ENCODE data around the gene GLIS1.
"Not testable (repeated sequence)": the region's sequence is repeated elsewhere in the genome, so short reads cannot be mapped to it uniquely, and the experiment has no call there.

GLIS1 gene

DNA sequence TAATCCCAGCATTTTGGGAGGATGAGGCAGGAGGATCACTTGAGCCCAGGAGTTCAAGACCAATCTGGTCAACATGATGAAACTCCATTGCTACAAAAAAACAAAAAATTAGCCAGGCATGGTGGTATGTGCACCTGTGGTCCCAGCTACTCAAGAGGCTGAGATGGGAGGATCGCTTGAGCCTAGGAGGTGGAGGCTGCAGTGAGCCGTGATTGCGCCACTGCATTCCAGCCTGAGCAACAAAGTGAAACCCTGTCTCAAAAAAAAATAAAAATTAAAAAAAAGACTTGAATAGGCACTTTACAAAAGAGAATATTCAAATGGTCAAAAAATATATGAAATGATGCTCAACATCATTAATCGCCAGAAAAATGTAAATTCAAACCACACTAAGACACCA lies 91.0 kb downstream of the GLIS1 start:
- DNase-seq, result not testable (repeated sequence)

DNA sequence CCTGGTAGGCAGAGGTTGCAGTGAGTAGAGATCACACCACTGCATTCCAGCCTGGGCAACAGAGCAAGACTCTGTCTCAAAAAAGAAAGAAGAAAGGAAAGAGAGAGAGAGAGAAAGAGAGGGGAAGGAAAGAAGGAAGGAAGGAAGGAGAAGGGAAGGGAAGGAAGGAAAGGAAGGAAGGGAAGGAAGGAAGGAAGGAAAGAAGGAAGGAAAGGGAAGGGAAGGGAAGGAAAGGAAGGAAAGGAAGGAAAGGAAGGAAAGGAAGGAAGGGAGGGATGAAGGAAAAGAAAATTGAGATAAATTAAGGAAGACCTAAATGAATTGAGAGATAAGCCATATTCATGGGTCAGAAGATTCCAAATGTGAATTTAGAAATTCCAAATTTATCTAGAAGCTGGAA lies 92.2 kb downstream of the GLIS1 start:
- no peak for DNase-seq

DNA sequence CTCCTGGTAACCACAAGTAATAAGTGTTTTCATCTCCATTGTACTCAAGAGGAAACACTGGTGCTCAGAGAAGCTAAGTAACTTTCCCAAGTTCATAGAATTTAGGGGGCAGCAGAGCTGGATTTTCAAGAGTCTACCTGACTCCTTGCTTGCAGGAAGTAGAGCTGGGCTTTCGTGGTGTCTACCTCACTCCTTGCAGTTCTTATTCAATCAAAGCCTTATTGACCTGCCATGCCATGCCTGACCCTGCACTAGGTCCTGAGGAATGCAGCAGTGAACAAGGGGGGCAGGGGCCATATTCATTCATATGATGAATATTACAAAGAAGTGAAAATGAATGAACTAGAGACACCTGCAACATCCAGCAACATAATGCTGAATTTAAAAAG lies 93.3 kb downstream of the GLIS1 start:
- DNase-seq, result no peak

DNA sequence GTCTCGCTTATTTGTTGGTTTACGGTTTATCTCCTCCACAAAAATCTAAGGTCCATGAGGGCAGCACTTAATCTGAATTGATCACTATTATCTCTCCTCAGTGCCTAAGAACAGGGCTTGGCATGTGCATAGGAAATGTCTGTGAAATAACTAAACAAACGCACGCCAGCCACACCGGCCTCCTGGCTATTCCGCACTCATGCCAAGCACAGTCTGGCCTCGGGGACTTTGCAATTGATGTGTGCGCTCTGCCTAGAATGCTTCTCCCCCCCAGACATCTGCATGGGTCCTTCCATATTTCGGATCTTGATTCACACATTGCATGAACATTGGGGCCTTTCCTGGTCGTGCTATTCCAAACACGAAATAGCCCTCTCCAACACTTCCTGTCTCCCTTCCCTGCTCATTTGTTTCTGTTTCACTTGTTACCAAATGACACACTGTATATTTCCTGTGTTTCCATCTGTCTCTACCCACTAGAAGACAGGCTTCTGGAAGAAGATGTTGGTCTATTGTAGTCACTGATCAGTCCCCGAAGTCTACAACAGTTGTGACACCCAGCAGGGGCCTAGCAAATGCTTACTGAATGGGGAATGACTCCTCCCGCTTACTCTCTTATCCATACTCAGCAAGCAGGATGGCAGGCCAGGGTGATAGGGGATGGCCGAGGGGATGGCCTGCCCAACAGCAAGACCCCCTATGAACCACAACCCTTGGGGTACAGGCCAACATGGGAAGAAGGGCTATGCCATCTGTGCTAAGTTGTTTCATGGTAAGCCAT lies 93.9 kb downstream of the GLIS1 start:
- DNase-seq, result no peak

DNA sequence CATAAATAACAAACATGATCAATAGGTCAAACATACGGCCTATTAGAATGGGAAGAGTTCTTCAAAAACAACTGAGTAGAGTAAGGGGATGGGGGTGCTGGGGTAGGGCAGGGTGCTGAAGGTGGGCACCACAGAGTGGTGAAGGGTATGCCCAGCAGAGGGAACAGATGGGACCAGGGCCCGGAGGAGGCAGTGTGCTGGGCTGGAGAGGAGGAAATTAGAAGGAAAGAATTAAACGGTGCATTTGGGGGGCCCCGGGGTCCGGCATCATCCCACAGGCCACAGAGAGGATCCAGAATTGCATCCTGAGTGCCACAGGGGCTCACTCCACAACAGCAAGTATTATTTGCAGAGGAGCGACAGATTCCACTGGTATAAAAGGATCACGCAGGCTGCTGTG lies 94.5 kb downstream of the GLIS1 start:
- DNase-seq, result no peak

DNA sequence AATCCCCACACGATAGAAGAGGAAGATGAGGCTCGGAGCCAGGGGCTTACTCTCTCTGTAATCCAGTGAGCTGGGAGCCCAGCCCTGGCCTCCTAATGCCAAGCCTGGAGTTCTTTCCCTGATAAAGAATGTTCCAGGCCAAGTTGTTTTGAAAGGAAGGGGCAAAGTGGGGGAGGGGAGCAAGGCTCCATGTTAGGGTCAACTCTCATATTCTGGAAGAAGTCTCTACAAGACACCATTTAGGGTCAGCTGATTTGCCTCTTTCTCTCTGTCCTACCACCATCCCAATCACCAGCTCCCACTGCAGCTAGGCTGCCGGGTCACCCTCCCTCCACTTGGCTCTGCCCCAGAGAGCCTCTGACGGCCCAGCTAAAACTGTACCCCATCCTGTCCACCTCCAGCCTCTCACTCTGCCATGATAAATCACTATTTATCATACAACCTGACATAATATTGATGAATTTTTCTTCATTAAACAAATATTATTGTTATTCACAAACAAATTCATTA lies 95.0 kb downstream of the GLIS1 start:
- no peak for DNase-seq

DNA sequence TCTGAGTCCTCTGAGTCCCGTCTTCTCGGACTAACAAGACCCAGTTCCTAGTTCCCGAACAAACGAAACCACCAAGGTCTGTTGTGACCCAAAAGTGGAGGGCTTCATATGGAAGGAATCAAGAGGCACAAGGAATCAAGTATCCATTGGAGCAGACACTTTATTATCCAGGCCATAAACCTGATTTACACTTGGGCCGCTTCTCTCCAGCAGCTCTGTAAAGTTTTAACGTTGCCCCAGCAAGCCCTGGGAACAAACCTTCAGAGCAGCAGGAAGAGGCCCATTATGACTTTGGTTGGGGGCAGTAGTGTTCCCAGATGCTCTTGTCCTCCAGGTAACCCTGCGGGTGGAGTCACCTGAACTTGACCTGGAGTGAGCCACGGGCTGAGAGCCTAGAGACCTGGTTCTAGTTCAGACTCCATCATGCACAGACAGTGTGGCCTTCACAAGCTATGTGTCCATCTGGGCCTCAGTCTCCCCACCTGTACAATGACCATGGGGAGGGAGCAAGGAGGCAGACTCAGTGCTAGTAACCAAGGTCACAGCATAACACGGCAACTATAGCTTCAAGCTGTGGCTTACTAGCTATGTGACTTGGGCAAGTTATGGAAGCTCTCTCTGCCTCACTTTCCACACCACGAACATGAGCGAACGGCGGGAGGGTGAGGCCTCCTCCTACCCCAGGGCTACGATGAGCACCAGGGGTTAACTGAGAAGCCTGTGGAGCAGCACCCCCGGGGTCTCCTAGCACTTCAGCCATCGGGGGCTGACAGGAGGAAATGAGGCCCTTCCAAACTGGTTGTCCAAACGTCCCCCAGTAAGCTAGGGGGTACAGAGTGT lies 95.7 kb downstream of the GLIS1 start:
- DNase-seq, result no peak

DNA sequence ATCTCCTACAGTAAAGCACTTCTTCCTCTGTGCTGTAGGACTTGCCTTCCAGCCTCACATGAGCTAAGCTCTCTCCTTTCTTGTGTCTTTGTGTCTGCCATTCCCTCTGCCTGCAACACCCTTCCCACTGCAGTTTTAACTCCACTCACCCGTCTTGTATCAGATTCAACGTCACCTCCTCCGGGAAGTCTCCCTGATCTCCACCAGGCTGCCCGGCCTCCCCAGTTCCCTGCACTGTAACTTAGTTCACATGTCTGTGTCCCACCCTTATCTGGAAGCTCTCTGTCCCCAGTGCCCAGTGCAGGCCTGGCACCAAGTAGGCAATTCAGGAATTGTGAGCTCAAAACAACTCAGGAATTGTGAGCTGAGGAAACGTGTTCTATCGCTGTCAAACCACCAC lies 96.4 kb downstream of the GLIS1 start:
- no peak for DNase-seq

DNA sequence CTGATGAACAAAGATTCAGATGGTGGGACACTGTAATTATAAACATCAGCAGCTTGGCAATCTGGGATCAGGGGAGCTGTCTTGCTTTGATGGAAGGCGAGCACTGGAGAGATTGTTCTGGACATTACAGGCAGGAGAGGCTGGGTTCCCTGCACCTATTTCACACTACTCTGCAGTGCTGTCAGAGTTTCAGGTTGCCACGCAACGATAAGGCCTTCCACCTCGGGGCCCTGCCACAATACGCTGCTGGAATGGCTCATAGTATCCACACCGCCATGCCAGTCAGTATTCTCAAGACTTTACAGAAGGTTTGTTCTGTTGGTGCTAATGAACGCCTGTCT lies 96.8 kb downstream of the GLIS1 start:
- no peak for DNase-seq

DNA sequence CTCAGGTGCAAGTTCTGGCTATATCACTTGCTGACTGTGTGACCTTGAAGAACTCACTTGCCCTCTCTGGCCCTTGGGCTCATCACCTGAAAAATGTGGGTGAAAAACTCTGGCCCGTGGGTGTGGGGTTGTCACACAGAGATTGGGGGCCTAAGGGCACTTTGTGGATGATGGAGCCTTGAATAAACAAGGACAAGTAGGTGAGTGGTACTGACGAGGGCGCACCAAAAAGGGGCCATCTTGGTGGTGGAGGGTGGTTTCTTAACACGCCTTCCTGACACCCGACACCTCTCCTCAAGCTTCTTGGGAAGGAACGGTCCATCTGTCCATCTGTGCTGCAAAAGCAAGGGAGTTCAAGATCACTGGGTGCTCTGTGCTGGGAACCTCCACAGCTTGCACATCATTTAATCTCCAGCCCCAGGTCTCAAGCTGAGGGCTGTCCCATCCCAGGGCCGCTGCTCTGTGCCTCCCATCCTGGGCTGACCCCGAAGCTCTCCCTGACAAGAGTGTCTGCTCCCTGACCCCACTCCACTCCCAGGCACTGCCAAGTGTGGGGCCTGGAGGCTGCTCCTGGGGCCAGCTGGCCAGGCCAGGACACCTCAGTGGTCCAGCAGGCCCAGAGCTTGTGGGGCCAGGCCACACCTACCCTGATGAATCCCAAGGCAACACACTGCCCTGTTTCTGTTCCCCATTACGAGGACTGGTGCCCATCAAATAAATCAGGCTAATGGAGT lies 97.3 kb downstream of the GLIS1 start:
- DNase-seq, result no peak

DNA sequence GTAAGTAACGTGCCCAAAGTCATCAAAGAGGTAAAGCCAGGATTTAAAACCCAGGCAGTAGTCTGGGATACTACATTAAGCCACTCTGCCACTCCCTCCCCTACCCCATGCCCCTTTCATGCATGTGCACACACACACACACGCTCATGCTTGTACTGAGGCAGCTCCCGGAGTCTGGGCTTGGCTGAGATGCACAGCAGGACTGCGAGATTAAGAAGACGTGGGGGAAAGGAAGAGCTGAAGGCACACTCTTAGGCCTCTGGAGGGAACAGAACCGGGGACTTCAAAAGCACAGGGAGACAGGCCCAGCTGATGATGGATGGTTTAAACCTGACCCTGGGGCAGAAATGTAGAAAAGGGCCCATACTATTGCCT lies 98.3 kb downstream of the GLIS1 start:
- DNase-seq, result no peak

DNA sequence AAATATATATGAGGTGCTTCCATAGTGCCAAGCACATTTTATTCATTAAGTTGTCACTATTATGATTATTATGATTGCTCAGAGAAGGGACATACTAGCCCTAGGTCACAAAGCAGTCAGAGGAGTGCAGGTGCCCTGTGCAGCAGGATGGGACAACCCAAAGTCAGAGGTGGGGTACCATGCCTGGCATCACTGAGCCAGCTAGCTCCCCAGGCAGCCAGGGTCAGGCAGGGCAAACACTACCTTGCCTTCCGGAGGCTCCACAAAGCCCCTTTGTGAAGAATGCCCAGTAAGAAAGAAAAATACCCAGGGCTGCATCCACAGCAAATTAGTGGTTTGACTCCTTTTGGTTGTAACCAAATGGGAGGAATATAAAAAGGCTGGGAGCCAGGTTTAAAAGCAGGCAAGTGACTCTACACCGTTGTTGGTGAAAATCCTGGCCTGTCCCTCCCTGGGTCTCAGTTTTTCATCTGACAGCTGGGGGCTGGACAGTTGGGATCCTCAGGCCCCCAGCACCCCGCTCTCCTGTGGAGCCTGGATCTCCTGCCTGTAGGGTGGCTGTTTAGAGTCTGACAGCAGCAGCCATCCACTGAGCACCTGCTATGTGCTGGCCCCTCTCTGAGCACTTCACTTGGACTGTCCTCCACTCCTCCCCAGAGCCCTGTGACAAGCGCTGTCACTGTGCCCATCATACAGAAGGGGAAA lies 98.8 kb downstream of the GLIS1 start:
- DNase-seq, result no peak

DNA sequence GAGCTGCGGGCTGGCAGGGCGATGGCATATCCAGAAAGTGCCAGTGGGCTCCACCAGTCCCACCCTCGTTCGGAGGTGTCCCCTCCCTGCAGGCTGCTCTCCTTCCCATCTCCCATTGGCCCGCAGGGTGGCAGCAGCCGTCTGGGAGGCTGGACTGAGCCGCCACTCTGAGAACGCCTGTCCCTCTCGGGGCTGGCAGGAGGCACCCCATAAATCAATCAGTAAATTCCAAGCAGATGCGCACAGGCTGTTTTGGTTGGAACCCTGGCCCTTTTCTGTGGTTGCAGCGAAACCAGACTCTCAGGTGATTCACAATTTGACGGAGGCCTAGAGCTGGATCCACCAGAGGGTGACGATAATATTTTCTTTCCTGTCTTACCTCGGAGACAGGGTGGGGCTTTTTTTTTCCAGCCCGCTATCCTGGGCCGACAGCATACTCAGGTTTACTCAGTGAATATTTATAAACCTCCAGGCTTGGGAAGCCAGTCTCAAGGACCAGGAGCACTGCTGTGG lies 99.7 kb downstream of the GLIS1 start:
- no peak for DNase-seq

DNA sequence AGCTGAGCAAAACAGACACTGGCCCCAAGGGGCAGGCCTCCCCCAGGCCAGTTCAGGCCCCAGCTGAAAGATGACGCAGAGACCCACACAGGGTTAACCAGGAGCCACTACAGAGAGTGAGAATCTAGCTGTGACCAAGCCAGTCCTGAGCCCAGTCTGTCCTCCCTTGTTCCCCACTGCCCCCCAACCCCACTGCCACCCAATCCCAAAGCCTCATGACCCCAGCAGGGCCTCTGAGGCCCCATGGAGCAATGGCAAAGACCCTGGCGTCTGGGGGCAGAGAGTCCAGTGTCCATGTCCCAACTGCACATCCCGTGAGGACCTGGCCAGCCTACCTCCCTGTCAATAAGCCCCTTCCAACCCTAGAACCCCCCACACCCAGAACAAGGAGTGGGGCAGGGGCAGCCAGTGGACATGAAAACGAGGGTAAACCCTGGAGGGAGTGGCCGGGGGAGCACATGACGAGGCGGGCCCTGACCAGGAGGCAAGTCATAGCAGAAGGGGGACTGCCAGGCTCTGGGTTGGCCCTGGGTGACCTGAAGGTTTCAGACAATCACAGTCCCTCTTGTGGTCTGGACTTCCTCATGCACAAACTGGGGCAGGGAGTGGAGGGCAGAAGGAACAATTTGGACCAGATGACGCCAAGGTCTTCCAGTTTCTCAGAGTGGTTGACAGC lies 100.5 kb downstream of the GLIS1 start:
- DNase-seq, result no peak

DNA sequence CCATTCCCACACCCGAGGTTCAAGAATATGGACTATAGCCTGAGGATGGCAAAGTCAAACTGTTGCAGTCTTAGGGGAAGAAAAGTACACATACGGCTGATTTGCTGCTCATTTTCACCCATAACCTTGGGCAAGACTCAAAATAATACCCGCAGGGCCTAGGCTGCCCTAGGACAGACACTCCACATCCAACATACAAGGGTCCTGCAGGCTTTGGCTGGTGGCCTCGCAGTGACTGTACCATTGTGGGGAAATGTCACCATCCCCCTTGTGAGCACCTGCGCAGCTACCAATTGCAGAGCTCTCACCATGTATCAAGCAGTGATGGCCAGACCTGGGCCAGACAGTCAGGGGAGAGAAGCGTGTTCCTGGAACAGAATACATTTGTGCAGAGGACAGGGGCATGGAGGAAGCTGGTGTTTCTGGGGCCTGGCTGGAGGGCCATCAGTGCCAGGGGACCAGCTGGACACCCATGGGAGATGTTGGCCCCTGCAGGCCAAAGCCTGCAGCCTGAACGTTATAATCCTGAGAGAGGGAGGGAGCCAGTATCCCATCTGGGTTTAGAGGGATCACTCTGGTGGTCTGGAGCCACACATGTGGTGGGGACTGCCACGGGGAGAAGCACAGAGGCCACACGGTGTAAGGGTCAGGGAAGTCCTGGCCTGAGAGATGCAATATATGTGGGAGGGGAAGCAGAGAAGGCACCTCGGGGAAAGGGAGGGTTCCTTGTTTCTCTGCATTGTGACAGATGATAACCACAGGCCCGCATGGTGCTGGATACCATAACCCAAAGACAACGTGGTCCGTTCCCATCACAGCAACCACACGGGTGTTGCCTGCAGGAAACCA lies 101.2 kb downstream of the GLIS1 start:
- DNase-seq, result no peak

DNA sequence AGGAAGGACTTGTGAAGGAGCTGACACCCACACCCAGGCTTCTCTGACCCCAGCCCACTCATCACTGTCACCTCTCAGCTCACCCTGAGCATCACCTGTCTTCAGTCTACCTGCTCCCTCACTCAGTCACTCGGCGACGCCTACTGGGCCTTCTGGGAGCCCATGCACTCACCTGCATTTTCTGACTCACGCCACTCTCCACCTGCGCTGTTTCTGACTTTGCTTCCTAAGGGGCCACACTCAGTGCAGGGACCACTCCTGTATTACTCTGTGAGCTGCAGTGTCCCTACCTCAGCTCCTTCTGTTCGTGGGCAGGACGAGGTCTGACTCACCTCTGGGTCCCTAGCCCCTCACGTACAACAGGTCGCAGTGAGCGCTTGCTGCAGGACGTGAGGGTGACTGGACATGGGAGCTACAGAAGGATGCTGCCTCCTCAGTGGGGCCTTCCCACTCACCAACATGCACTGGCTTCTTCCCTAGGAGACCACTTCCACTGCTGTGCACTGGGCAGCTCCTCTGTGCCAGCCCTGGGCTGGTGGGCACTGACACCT lies 102.3 kb downstream of the GLIS1 start:
- DNase-seq, result no peak

DNA sequence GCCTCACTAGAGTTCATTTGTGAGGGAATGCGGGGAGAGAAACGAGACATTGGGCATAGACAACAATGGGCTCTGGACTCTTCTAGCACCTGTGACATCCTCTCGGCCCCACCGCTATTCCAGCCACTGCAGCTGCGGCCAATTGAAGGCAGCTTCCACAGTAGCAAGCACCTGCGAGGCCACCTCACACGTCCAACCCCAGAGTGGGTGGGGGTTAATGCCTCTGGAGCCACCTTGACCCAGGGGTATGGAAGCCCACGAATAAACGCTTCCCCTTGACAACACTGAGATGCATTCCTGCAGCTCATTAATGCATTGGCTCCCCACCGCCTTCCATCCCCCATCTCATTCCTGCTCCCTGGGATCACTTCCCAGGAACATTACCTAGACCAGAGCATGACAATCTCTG lies 104.4 kb downstream of the GLIS1 start:
- DNase-seq, result no peak

DNA sequence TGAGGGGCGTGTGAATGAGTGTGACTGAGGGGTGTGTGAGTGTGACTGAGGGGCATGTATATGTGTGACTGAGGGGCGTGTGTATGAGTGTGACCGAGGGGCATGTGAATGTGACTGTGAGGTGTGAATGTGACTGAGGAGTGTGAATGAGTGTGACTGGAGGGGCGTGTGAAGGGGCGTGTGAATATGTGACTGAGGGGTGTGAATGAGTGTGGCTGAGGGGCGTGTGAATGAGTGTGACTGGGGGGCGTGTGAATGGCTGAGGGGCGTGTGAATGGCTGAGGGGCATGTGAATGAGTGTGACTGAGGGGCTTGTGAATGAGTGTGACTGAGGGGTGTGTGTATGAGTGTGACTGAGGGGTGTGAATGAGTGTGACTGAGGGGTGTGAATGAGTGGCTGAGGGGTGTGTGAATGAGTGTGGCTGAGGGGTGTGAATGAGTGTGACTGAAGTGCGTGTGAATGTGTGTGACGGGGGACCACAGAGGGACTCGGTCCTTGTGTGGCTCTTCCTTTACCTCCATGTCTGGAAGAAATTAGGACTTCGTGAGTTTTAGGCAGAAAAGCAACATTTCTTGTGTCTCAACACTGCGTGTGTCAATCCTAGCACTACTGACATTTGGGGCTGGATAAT lies 105.8 kb downstream of the GLIS1 start:
- DNase-seq, result no peak

DNA sequence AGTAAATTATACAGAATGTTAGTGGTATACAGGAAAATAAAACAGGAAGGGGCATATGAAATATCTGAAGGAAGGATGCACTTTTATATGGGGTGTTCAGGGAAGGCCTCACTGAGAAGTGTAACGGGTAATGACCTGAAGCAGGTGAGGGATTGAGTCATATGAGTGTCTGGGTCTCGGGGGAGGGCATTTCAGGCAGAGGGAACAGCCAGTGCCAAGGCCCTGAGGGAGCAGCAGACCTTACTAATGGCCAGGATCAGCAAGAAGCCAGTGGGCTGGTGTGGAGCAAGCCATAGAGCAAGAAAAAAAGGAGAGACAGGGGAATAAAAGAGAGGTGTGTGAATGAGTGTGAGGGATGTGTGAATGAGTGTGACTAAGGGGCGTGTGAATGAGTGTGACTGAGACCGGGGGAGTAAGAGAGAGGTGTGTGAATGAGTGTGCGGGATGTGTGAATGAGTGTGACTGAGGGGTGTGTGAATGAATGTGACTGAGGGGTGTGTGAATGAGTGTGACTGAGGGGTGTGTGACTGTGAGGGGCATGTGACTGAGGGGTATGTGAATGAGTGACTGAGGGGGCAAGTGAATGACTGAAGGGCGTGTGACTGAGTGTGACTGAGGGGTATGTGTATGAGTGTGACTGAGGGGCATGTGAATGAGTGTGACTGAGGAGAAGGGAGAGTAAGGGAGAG lies 107.2 kb downstream of the GLIS1 start:
- no peak for DNase-seq
